ENCODE data around the gene AHCYL1. TPM values are rescaled to one million over a fixed set of nuclear protein-coding genes. Genes with fewer than 3 reads are reported as not detected.

AHCYL1 gene
- total RNA-seq, 4 donors from 2014 or later, result 82.6 to 102 (median 92.4) TPM

DNA sequence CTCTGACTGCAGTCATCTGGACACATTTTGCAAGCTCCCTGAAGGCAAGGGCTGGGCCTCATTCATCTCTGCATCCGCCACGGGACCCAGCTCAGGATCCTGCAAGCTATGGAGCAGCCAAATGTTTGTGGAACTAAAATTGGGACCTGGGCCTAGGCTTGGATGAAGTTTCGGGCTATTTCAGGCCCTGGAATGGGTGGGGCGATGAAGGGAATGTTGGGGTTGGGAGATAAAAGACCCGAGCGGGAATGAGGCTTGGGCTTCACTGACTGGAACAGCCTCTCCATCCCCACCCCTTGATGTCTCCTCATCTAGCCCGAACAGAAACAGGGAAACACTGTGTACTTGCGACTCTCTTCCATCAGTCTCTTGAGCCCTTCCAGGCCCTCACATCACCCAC lies 7.3 kb upstream of the AHCYL1 start:
- peak overlapping the region in 3 of 4 donors; percentile 19 to 60 (median 60) for H3K27ac ChIP-seq
- peak; percentile 57 for ATAC-seq
- no peak for TF ChIP-seq EP300 (IDR thresholded peaks at IDR 0.05)
- no peak for TF ChIP-seq POLR2A (IDR thresholded peaks at IDR 0.05)
- TF ChIP-seq, protein P1, sequence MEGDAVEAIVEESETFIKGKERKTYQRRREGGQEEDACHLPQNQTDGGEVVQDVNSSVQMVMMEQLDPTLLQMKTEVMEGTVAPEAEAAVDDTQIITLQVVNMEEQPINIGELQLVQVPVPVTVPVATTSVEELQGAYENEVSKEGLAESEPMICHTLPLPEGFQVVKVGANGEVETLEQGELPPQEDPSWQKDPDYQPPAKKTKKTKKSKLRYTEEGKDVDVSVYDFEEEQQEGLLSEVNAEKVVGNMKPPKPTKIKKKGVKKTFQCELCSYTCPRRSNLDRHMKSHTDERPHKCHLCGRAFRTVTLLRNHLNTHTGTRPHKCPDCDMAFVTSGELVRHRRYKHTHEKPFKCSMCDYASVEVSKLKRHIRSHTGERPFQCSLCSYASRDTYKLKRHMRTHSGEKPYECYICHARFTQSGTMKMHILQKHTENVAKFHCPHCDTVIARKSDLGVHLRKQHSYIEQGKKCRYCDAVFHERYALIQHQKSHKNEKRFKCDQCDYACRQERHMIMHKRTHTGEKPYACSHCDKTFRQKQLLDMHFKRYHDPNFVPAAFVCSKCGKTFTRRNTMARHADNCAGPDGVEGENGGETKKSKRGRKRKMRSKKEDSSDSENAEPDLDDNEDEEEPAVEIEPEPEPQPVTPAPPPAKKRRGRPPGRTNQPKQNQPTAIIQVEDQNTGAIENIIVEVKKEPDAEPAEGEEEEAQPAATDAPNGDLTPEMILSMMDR (IDR thresholded peaks at IDR 0.05), result no peak
- no peak for TF ChIP-seq POLR2AphosphoS5 (IDR thresholded peaks at IDR 0.05)
- no peaks in the 10 kb centered on the region for H3K9me3 ChIP-seq
- no peaks in the 10 kb centered on the region for H3K36me3 ChIP-seq
- no peaks in the 10 kb centered on the region for H3K27me3 ChIP-seq
- H3K4me1 ChIP-seq, result peaks cover 0 to 25% (median 0%) of the 10 kb centered on the region in 3 donors
- H3K4me3 ChIP-seq, result no peak overlapping the region
- 75 to 100% methylated on average over 1 to 7 of the region's 8 CpGs for WGBS, 2 donors (ENCODE audit: low coverage in 1 of 2)

DNA sequence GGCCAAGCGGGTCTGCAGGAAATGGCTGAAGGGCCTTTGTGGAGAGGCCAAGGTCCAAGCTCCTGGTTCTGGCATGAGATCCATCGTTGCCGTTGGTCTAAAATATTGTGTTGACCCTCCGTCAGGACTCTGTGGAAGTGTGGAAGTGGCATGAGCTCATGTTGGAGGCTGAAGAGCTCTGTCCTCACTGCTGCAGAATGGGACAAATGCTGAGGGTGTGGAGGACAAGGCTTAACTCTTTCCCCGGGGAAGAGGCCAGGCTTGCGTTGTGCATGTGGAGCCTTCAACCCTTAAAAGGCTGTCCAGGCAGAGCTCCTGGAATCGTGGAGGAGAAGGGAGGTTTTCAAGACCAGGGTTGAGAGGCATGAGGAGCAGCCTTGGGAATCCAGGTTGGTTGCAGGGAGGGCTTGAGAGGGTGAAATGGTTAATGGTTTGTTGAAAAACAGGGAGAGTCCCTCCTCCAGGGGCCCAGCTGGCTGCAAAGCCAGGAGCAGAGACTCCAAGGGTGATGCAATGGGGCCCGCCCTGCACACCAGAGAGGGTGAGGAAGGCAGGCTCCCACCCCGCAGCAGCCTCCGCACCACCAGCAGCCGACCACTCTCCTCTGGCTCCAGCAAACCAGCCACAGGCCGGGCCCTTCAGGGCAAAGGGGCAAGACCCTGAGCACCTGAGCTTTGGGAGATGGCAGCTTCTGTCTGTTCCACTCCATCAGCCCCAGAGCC lies 6.7 kb upstream of the AHCYL1 start:
- peak overlapping the region in 3 of 4 donors; percentile 19 to 60 (median 60) for H3K27ac ChIP-seq
- no peaks in the 10 kb centered on the region for H3K27me3 ChIP-seq
- no peaks in the 10 kb centered on the region for H3K36me3 ChIP-seq
- no peak overlapping the region for H3K4me3 ChIP-seq
- TF ChIP-seq, protein P1 (IDR thresholded peaks at IDR 0.05), result no peak
- no peak for TF ChIP-seq POLR2A (IDR thresholded peaks at IDR 0.05)
- no peak for TF ChIP-seq POLR2AphosphoS5 (IDR thresholded peaks at IDR 0.05)
- peaks cover 0 to 25% (median 0%) of the 10 kb centered on the region in 3 donors for H3K4me1 ChIP-seq
- no peaks in the 10 kb centered on the region for H3K9me3 ChIP-seq
- 75 to 100% methylated on average over 2 to 3 of the region's 12 CpGs for WGBS, 2 donors (ENCODE audit: low coverage in 1 of 2)
- ATAC-seq, result peak; percentile 68

DNA sequence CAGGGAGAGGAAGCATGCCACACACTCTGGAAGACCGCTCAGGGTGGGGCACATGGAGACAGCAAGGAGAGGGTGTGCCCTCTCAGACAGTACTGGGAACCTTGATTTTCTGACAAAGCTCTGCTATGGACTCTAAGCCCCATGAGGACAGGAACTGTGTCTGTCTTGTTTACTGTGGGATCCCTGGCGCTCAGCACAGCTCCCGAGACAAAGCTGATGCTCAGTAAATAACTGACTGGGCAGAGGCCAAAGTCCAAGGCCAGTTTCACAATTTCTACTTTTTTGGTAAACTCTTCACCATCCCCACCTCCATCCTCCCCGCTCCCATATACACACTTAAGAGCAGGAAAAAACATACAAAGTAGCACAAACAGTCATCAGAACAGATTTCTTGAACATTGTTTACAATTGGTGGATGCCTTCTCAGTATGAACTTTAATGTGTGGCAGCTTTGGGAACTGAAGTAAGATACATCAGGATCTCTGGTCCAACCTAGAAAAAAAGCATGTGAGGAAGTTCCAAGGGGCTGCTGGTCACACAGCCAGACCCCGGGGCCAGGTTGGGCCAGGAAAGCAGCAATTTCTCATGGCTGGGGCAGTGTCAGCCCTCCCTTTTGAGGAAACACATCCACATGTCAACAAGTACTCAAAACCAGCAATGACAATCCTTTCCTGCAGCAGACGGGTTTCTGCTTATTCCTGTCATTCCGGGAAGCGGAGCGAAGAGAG lies 5.6 kb upstream of the AHCYL1 start:
- Histone ChIP-seq H3K4me1 (peaks cover 0 to 35% (median 3%) of the 10 kb centered on the region in 3 donors), H3K36me3 (no peaks in the 10 kb centered on the region), H3K27ac (peak overlapping the region in 3 of 4 donors; percentile 15 to 60 (median 60)), H3K9me3 (no peaks in the 10 kb centered on the region), H3K27me3 (no peaks in the 10 kb centered on the region), H3K4me3 (no peak overlapping the region)
- TF ChIP-seq, protein P1 (IDR thresholded peaks at IDR 0.05), result no peak
- no peak for TF ChIP-seq POLR2A (IDR thresholded peaks at IDR 0.05)
- TF ChIP-seq POLR2AphosphoS5 (IDR thresholded peaks at IDR 0.05), result no peak
- no peak for TF ChIP-seq EP300 (IDR thresholded peaks at IDR 0.05)
- no peak for ATAC-seq
- 73 to 82% methylated on average over 6 to 9 of the region's 9 CpGs for WGBS, 2 donors (ENCODE audit: low coverage in 1 of 2)

GRCh38 chr1:109979489-109980091 lies 5.0 kb upstream of the AHCYL1 start:
- 46 to 54% methylated on average over 4 to 5 of the region's 5 CpGs for whole genome bisulfite sequencing, 2 donors (ENCODE audit: low coverage in 1 of 2)
- Histone ChIP-seq H3K4me1 (peaks cover 0 to 41% (median 7%) of the 10 kb centered on the region in 3 donors), H3K27me3 (no peaks in the 10 kb centered on the region), H3K4me3 (no peak overlapping the region), H3K36me3 (no peaks in the 10 kb centered on the region), H3K9me3 (no peaks in the 10 kb centered on the region), H3K27ac (peak overlapping the region in 2 of 4 donors; percentile 13 to 60)
- ATAC-seq, result no peak
- no peak for TF ChIP-seq EP300 (IDR thresholded peaks at IDR 0.05)

DNA sequence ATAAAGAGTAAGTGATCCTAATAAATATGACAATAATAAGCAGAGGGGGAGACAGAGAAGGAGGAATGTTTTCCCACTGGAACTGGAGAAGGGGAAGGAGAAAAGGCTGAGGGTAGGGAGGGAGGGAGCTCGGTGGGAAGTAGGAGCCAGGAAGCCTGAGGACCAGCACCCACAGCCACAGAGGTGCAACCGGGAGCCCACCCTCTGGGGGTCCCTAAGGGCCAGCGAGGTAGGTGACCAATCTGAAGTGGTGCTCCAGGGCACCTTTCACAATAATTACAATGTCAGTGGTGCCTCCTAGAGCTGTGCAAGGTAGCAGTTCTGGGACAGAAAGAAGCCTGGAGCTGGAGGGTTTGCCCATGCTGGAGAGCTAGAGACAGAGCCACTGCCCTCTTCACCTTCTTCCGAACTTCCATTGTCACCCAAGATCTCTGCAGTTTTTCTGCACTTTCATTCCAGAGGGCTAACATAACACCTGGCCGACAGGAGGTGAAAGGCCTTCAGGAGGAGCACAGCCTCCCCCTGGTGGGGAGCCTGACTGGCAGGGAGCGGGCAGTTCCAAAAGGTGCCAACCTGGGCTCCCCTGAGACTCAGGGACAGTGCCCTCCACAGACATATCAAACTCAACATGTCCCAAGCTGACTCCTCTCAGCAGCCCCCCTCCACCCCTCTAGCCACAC lies 4.1 kb upstream of the AHCYL1 start:
- ATAC-seq, result no peak
- TF ChIP-seq POLR2AphosphoS5 (IDR thresholded peaks at IDR 0.05), result no peak
- TF ChIP-seq POLR2A (IDR thresholded peaks at IDR 0.05), result no peak
- TF ChIP-seq, protein P1 (IDR thresholded peaks at IDR 0.05), result peak in 3 of 4 experiments; percentile 37 to 65 (median 40)
- TF ChIP-seq EP300 (IDR thresholded peaks at IDR 0.05), result no peak
- peak overlapping the region in 1 of 4 donors; percentile 4 for H3K27ac ChIP-seq
- WGBS, 2 donors (ENCODE audit: low coverage in 1 of 2), result 40 to 59% methylated on average over 1 to 5 of the region's 6 CpGs
- H3K36me3 ChIP-seq, result no peaks in the 10 kb centered on the region
- peaks cover 0 to 43% (median 7%) of the 10 kb centered on the region in 3 donors for H3K4me1 ChIP-seq
- no peaks in the 10 kb centered on the region for H3K9me3 ChIP-seq
- H3K27me3 ChIP-seq, result no peaks in the 10 kb centered on the region
- H3K4me3 ChIP-seq, result no peak overlapping the region
